Ovary (tissue), 10 donors: ENCODE results near the gene KNCN. TPM values are rescaled to one million over a fixed set of nuclear protein-coding genes. Genes with fewer than 3 reads are reported as not detected.

Experiments used
- DNase-seq, 5 donors: peaks; one replicate each; pipeline ENCODE4 v3.0.0-alpha.2; 2019 to 2020
- H3K27ac ChIP-seq, 2 donors: fragments of 200-600 bp; one replicate each; pipeline versions ENCODE4 v1.5.1 to v1.8.0; 2019 to 2022
- H3K27me3 ChIP-seq: fragments of 200-600 bp; one replicate; pipeline ENCODE4 v1.8.0; 2022
- H3K36me3 ChIP-seq: fragments of 200-600 bp; sonication (generic); one replicate; pipeline ENCODE4 v1.5.1; 2019
- H3K4me1 ChIP-seq: one replicate; pipeline ENCODE4 v1.8.1; 2013; ENCODE audit warnings: mild to moderate bottlenecking, moderate library complexity; ENCODE audit not compliant: insufficient read depth
- H3K4me3 ChIP-seq: fragments of 200-600 bp; sonication (generic); one replicate; pipeline ENCODE4 v1.5.1; 2017
- H3K9me3 ChIP-seq, 2 donors: fragments of 200-600 bp in 1 of 2; sonication (generic) in 1 of 2; one replicate each; pipeline versions ENCODE4 v1.5.1 to v1.8.1; 2013 to 2019; ENCODE audit warnings: mild to moderate bottlenecking in 1 of 2, moderate library complexity in 1 of 2
- EP300 ChIP-seq: sonication (generic); formaldehyde crosslinking; IDR thresholded peaks from one replicate; pipeline ENCODE4 v1.6.1; 2017; ENCODE audit warnings: antibody characterized with exemption
- POLR2A ChIP-seq: fragments of 450-650 bp; IDR thresholded peaks from one replicate; pipeline ENCODE4 v1.6.1; 2017; ENCODE audit warnings: antibody characterized with exemption, mild to moderate bottlenecking, moderate library complexity
- WGBS, 3 donors: extraction: QIAGEN DNeasy Blood & Tissue Kit in 1 of 3; methylation state at CpG; one replicate each; pipeline versions ENCODE4 v1.1.5 to v1.1.7; 2013 to 2017; 5-methylcytosine and 5-hydroxymethylcytosine counted together
- intact Hi-C, 4 donors: fragments of 100-400 bp; cut with DNase I; formaldehyde crosslinking; loops; one replicate each; pipeline versions ENCODE4 v1.11.0 to v1.15.1; 2022 to 2023
- long read RNA-seq, 3 donors: library from polyadenylated mRNA in 2 of 3; unstranded in 2 of 3; transcript quantifications; one replicate each; pipeline ENCODE4 v2.0.0 and lab custom pipeline, GENCODE V29; 2021 to 2026
- polyA plus RNA-seq, 2 donors: library from polyadenylated mRNA; stranded (reverse); fragments of 200-250 nt in 1 of 2; fragments of 350-450 nt in 1 of 2; fragmentation: Illumina TruSeq in 1 of 2; extraction: RNeasy Lipid Tissue Mini Kit (QIAGEN cat#74804) in 1 of 2; gene quantifications; one replicate each; pipeline ENCODE4 v1.2.3, GENCODE V29; 2013 to 2014
- total RNA-seq, 7 donors: library from RNA; depleted of rRNA in 2 of 7; stranded (reverse); fragments of >200 nt in 2 of 7; fragmentation: NEBNext Ultra II Directional in 3 of 7; extraction: Animal tissue kit (Norgen Biotek cat#: 25700) in 3 of 7; gene quantifications; one replicate each; pipeline versions ENCODE4 v1.1.0 to v1.2.4, GENCODE V29; 2016 to 2023
- TF ChIP-seq, protein P1 (sequence below), 3 donors: fragments of 450-650 bp in 2 of 3; fragments of 200-600 bp in 1 of 3; IDR thresholded peaks; one replicate each; pipeline versions ENCODE4 v1.5.1 to v1.8.0; 2016 to 2022; ENCODE audit warnings: antibody characterized with exemption in 3 of 3, mild to moderate bottlenecking in 1 of 3
- donor health status: DM: no; HTN: no; CAD: no; lungs with moderate emphysema.
- donor health status: DM: no; HTN: no; CAD: no.
- donor health status: Bipolar disorder and iron deficiency.
- donor health status: DM: yes; HTN: yes; CAD: no.
- donor health status: DM: no; HTN: no; CAD: no.
- donor health status: DM: yes; HTN: yes; CAD: no.

The KNCN gene
- total RNA-seq: under 1 TPM in 1 of 7 donors, not detected in 6; 0.08 TPM
- polyA plus RNA-seq: not detected
- long read RNA-seq, donor 1: 0 reads
- long read RNA-seq, donor 2: 0 reads
- long read RNA-seq, donor 3: 0 reads

DNA sequence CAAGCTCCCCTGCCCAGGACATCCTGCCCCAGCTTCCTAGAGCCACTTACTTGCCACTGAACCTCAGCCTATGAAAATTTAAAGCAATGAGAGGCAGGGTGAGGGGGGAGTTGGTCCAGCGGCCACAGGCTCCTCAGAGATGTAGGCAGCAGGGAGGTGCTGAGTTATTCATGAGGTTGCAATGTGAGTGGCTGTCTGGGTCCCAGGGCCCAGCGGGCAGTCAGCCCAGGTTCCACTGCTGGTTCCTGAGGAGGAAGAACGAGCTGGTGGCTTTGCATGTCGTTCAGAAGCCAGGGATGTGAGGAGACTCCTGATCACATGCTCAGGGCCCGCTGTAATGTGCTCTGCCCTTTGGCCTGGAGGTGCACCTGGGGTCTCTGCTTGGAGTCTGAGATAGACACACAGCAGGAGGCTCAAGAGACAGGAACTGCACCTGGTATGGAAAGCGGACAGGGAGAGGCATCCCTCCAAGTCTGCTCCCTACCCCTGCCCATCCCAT is at the start of gene KNCN:
KNCN (minus strand) TSS at position 51 of the 499 bp plus-strand sequence. CDS start 432 bp downstream, outside the sequence.
- TF ChIP-seq EP300 (no peak), POLR2A (no peak)
- TF ChIP-seq, protein P1, sequence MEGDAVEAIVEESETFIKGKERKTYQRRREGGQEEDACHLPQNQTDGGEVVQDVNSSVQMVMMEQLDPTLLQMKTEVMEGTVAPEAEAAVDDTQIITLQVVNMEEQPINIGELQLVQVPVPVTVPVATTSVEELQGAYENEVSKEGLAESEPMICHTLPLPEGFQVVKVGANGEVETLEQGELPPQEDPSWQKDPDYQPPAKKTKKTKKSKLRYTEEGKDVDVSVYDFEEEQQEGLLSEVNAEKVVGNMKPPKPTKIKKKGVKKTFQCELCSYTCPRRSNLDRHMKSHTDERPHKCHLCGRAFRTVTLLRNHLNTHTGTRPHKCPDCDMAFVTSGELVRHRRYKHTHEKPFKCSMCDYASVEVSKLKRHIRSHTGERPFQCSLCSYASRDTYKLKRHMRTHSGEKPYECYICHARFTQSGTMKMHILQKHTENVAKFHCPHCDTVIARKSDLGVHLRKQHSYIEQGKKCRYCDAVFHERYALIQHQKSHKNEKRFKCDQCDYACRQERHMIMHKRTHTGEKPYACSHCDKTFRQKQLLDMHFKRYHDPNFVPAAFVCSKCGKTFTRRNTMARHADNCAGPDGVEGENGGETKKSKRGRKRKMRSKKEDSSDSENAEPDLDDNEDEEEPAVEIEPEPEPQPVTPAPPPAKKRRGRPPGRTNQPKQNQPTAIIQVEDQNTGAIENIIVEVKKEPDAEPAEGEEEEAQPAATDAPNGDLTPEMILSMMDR (IDR thresholded peaks at IDR 0.05): no peak
- intact Hi-C loops: no loop called here
- no peak for DNase-seq

DNA sequence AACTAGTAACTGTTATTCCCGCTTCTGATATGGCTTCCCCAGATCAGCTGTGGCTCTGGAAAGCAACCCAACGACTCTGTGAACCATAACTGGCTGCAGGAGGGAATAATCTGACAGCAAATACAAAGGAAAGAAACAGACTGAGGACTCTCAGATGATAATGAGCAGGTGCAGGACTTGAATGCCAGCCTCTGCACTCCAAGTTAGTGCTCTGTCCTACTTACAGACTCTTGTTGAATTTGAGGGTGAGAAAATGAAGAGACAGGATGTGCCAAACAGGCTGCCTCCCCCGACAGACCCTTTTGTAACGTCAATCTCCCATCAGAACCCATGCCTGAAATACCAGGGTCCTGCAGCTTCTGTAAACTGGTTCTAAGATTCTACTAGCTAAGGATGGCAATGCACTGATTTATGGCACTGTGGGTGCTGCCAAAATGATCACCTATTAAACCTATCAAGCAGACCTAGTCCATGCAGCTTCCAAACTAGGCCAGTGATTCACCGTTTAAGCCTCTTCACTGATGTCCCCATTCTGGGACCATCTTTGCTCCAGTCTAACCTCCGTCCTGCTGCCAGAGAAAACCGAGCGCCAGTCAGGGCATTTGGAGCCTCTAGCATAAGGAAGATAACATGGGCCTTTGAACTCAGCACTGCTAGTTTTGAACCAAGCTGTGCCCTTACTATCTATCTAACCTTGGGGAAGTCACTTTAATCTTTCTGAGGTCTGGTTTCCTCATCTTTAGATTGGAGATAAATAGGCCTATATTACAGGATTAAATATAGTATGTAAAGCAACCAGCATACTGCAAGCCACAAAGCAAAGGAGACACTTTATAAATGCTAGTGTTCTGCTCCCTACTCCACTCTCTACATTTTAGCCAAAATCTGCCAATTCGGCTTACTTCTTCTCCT is 47.9 kb upstream of the KNCN start:
- peaks cover 6% of the 10 kb centered on the region for H3K4me1 ChIP-seq
- intact Hi-C loops: no loop called here
- no peak overlapping the region for H3K4me3 ChIP-seq
- TF ChIP-seq, protein P1 (IDR thresholded peaks at IDR 0.05): no peak
- no peak for TF ChIP-seq POLR2A
- TF ChIP-seq EP300: no peak
- H3K27me3 ChIP-seq: no peaks in the 10 kb centered on the region
- H3K27ac ChIP-seq: no peak overlapping the region
- WGBS, 3 donors: 76 to 80% (median 79%) methylated on average over 9 of the region's 9 CpGs
- no peak for DNase-seq
- H3K9me3 ChIP-seq: no peaks in the 10 kb centered on the region
- no peaks in the 10 kb centered on the region for H3K36me3 ChIP-seq

More for the DNA sequence above, at the start of gene KNCN:
- no peaks in the 10 kb centered on the region for H3K9me3 ChIP-seq
- no peak within 1 kb of the TSS for H3K4me3 ChIP-seq
- WGBS, 3 donors: 68 to 75% (median 69%) methylated on average over 6 of the region's 6 CpGs
- H3K4me1 ChIP-seq: no peaks in the 10 kb centered on the region
- H3K27me3 ChIP-seq: no peaks in the 10 kb centered on the region
- H3K36me3 ChIP-seq: no peaks in the 10 kb centered on the region
- H3K27ac ChIP-seq: no peak within 1 kb of the TSS

DNA sequence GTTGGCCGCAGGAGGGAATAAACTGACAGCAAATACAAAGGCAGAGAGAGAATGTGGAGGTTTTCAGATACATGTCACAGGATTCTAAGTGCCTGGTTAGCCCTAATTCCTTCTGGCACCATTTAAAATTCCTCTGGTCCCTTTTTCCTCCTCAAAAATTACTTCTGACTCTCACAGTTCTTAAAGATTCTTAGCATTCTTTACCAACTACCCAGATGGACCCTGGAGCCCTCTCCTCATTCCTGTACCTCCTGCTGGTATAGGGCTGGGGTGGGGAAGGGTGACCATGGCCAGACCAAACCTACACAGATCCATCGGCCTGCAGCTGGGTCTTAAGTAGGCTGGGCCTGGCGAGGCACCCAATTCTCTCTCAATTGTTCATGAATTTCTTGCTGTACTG is 45.4 kb upstream of the KNCN start:
- intact Hi-C loops: no loop called here
- WGBS, 3 donors: 92 to 95% (median 93%) methylated on average over 3 of the region's 3 CpGs
- Histone ChIP-seq H3K4me1 (peaks cover 3% of the 10 kb centered on the region), H3K27me3 (no peaks in the 10 kb centered on the region), H3K36me3 (no peaks in the 10 kb centered on the region), H3K9me3 (no peaks in the 10 kb centered on the region), H3K4me3 (no peak overlapping the region), H3K27ac (no peak overlapping the region)
- DNase-seq: no peak
- TF ChIP-seq, protein P1 (IDR thresholded peaks at IDR 0.05): no peak
- no peak for TF ChIP-seq POLR2A
- no peak for TF ChIP-seq EP300

DNA sequence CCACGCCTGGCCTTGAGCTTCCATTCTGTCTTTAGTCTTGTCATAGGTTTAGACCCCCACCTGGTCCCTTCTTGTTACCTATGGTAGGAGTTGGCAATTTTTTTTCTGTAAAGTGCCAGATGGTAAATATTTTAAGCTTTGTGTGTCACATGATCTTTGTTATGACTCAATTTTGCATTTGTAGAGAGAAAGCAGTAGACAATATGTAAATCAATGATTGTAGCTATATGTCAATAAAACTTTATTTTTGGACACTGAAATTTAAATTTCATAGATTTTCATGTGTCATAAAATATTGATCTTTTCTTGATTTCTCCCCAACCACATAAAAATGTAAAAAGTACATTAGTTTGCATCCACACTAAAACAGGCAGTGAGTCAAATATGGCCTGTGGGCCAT is 44.6 kb upstream of the KNCN start:
- no peak for TF ChIP-seq EP300
- TF ChIP-seq, protein P1 (IDR thresholded peaks at IDR 0.05): no peak
- no peak for TF ChIP-seq POLR2A
- H3K4me1 ChIP-seq: peaks cover 3% of the 10 kb centered on the region
- H3K27me3 ChIP-seq: no peaks in the 10 kb centered on the region
- H3K27ac ChIP-seq: no peak overlapping the region
- no peaks in the 10 kb centered on the region for H3K9me3 ChIP-seq
- intact Hi-C loops: no loop called here
- no peak overlapping the region for H3K4me3 ChIP-seq
- 93 to 98% (median 96%) methylated on average over 1 of the region's 1 CpG for WGBS, 3 donors
- H3K36me3 ChIP-seq: no peaks in the 10 kb centered on the region
- DNase-seq: no peak
